GM21360 (cell line): ENCODE results near the gene DBN1.

Experiments used
- ATAC-seq: cut with Tn5 transposase; IDR thresholded peaks from one replicate; pipeline ENCODE4 v1.9.1; 2021; ENCODE audit warnings: mild to moderate bottlenecking, moderate library complexity; ENCODE audit not compliant: unreplicated experiment

The DBN1 gene

GRCh38 chr5:177505075-177505474 is 31.6 kb upstream of the DBN1 start:
- ATAC-seq, result no peak

DNA sequence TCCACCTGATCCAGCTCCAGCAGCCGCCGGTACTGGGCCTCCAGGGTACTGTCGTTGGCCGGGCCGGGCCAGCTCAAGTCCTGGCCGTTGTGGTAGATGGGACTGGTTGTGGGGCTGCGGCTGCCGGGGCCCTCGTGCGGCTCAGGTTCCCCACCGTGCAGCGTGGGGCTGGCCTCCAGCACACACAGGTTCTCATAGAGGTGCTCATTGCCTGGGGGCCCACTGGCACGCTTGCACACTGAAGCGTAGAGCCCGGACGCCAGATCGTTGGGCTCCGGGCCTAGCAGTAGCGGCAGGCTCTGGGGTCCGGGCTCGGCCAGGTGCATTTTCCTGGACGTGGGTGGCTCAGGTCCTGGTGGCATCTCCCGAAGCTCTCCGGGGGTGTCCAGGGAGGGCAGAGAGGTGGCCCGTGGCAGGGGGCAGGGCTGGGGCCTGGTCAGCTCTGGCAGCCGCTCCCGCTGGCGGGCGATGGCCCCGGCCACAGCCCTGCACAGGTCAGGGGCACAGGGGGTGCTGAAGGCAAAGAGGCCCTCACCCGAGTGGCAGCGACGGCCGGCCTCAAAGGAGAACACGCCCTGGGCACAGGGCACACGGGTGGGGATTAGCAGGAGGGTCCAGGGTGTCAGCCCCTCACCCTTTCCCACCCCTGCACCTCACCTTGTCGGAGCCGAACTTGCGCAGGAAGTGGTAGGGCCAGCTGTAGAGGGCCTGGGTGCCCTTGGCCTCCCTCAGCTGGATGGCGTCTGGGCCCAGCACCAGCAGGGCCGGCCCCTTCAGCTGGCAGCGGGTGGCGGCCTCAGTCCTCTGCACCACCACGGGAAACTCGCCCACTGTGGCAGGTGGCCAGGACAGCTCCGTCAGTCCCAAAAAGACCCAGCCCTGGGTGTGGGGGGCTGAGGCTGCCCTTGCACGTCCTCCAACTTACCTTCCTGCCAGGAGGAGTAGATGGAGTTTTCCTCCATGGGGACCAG is 30.9 kb upstream of the DBN1 start:
- no peak for ATAC-seq

DNA sequence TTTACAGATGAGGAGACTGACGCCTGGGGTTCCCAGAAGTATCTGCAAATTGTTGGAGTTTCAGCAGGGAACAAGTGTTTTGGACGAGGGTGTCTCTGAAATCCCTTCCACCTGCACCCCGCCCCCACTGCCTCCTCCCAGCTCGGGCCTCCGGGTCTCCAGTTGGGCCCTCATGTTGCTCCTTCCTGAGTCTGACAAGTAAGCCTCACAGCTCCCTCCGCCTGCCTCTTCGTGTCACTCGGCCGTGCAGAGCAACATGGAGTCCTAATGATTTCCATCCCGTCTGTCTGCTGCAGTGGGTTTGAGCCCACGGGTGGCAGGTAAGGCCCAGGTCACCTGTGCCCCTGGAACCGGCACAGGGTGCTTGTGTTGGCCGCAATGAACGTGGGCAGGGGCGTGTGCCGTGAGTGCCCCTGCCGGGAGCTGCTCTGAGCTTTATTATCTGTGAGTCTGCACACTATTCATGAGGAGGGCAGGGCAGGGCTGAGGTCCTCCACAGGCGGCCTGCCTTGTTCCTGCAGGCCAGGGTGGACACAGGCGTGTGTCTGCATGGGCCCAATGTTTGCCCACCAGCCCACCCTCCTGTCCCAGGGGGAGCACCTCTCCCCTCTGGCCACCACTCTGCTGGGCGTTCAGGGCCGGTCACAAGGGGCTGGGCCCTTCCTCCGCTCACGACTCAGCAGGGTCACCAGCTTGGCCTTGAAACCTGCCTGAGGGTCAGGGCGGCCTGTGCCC is 30.1 kb upstream of the DBN1 start:
- no peak for ATAC-seq

DNA sequence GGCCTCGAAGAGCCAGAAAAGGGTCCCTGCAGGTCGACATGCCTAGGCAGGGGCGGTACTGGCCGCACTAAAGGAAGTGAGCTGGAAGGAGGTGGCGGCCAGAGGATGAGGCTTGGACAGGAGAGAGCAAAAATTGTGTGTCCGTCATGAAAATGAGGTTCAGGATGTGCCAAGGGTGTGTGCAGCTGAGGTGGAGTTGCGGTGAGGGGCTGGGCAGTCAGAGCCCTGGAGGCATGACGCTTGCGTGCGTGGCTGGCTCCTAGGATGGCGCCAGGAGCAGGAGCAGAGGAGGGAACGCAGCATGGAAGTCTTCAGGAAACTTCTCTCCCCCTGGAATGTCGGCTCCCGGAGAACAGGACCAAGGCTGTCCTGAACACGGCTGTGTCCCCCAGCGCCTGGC is 29.5 kb upstream of the DBN1 start:
- ATAC-seq, result no peak

DNA sequence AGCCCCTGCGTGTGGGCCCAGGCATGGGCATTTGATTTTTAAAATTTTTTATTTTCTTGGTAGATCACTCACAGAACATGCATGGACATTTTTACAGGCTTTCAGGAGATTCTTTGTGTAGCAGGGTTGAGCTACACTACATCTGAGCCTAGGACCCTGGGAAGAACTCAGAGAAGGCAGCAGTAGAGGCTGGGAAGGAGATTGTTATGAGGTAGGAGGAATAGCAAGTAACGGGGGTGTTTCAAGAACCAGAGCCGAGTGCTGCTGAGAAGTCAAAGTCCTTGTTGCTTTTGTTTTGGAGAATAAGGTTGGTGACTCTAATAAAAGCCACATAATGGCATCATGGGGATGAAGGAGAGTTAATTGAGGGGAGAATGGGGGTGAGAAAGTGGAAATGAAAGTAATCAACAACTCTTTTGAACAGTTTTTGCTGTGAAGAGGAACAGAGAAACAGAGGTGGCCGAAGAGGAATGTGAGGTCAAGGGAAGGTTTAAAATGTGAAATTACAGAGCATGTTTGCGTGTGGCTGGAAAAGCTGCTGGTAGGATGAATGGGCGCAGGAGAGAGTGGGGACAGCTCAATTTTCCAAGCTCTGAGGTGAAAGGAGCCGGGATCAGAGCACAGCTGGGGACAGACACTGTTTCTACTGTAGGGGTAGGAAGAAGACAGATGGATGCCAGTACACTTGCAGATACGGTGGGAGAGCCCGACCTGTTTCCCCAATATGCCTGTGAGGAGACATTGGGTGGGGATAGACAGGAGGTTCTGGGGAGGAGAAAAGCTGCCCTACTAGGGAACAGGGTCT is 28.6 kb upstream of the DBN1 start:
- no peak for ATAC-seq

- ATAC-seq, result no peak
Measured at GRCh38 chr5:177500685-177501522, 27.5 kb upstream of the DBN1 start.

DNA sequence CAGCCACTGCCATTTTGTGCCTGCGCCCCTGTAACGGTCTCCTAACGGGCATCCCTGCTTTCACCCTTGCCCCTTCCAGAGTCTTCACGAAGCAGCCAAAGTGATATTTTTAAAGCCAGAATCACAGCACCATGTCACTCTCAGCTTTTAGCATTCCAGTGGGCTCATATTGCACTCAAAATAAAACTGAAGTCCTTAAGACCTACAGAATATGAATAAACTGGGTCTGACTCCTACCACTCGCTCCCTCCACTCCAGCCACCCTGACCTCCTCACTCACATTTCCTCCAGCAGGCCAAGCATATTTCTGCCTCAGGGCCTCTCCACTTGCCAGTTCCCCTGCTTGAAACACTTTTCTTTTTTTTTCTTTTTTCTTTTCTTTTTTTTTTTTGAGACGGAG is 26.4 kb upstream of the DBN1 start:
- no peak for ATAC-seq

GRCh38 chr5:177498013-177498787 is 24.8 kb upstream of the DBN1 start:
- no peak for ATAC-seq

GRCh38 chr5:177497292-177498012 is 24.0 kb upstream of the DBN1 start, which contains the start of gene PDLIM7:
Gene PDLIM7 (minus strand): TSS chr5:177497604. CDS start chr5:177496512, 1,092 bp downstream.
- peak; percentile 67 for ATAC-seq

DNA sequence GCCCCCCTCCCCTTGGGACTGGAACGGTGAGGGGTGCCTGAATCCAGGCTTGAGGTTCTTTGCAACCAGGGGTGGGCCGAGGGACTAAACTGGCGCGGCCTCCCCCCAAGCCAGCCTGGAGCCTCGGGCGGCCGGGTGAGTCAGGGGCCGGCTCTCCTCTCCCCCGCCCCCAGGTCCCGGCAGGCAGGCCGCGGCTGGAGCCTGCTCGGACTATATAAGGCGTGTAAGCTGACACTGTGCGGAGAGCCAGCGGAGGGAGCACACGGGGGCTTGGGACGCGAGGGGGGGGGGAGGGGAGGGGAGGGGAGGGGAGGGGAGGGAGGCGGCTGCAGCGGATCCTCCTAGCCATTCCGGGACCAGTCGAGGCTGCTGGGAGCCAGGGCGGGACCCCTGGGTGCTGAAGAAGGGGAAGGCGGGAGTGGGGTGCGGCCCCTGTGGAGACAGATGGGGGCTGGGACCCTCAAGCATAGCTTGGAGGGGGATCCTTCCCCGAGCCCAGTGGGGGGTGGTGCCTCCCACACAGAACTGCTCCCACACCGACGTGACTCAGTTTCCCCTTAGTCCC is 23.4 kb upstream of the DBN1 start:
- peak; percentile 7 for ATAC-seq

DNA sequence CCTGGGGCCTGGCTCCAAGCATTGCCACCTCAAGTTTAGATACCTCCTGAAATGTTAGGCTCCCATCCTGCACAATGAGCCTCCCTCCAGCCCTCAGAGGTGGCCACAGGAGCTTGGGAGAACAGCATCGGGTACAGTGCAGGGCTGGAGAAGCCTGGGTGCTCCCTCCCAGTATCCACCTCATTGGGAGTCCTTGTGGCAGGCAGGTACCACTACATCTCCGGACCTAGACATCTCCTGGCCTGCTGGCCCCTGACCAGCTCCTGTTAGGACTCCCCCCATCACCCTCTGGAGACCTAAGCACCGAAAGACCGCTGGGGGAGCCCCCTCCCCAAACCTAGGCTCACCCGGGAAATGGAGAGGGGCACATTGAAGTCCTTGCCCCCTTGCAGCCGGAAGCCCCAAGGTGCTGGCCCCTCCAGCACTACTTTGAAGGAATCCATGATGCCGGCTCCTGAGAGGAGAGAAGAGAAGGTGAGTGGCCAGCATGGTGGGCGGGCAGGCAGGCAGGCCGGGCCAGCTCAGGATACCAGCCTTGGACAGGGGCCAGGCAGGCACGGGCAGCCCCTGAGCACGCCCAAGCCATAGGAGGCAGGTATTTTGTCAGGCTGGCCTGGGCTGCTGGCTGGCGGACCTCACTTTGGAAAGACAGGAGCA is 22.8 kb upstream of the DBN1 start:
- ATAC-seq, result no peak

DNA sequence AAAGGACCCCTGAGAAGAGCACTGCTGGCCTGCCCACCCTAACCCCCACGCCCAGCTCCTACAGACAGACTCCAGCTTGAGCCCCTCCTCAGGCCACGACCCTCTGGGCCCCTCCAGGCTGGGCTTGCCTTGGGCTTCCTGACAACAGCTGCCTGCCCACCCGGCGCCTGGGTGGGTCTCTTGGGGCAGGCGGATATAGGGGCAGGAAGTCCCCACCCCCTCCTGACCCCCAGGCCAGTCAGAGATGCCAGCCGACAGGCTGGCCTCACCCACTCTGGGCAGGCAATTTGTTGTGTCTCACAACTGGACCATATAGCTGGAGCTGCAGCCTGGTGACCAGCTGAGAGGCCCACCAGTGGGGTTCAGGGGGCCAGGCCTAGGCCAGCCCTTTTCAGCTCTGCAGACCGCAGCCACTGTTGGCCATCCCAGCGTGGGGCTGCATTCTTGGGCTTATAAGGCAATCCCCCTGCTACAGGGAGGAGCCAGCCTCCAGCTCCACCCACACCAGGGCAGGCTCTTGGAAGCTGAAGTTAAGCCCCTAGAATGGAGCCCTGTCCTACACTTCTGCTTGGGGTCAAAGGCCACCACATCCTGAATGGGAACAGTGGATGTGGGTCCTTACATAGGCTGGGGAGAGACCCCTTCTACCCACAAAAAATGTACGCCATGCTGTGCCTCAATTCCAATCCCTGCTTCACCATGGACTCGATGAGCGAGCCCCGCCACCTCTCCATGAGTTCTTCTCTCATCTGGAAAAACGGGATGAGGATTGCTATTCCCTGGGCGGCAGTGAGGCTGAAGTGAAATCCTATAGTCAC is 22.0 kb upstream of the DBN1 start:
- ATAC-seq, result no peak

GRCh38 chr5:177494346-177495195 is 21.1 kb upstream of the DBN1 start:
- no peak for ATAC-seq

- ATAC-seq, result no peak
Measured at GRCh38 chr5:177493795-177494345, 20.4 kb upstream of the DBN1 start.

- ATAC-seq, result no peak
Measured at GRCh38 chr5:177492841-177493240, 19.4 kb upstream of the DBN1 start.
